PC-3 (cell line): ENCODE measurements around the gene NSUN2. TPM values are rescaled to one million over a fixed set of nuclear protein-coding genes. Genes with fewer than 3 reads are reported as not detected.
"Not testable (repeated sequence)": the region's sequence is repeated elsewhere in the genome, so short reads cannot be mapped to it uniquely, and the experiment has no call there.

Source experiments
- ATAC-seq: fragments of 200-7000 bp; cut with Tn5 transposase; 2 replicates; pipeline ENCODE4 v1.9.1; 2020; ENCODE audit warnings: mild to moderate bottlenecking, moderate library complexity
- BruUV-seq: library from RNA; stranded (reverse); fragments of 400-500 nt; replicated peaks from 2 replicates; lab custom pipeline; 2021; lab: Mats Ljungman, UMichigan
- CTCF ChIA-PET: fragments of 300-600 bp; sonication (Branson Sonifier 250); formaldehyde crosslinking; loops from one replicate; lab custom pipeline; 2022; ENCODE audit warnings: antibody characterized with exemption; lab: Charles Lee
- POLR2A ChIA-PET: fragments of 300-600 bp; sonication (Branson Sonifier 250); formaldehyde crosslinking; loops from one replicate; lab custom pipeline; 2022; ENCODE audit warnings: antibody characterized with exemption; ENCODE audit not compliant: unreplicated experiment; lab: Charles Lee
- DNase-seq: peaks from one replicate; pipeline ENCODE4 v3.0.0-alpha.2; 2015
- H2AFZ ChIP-seq: fragments of 300-600 bp; sonication (generic); 2 replicates; pipeline ENCODE4 v1.6.0; 2016; ENCODE audit warnings: antibody characterized with exemption, low read length
- H3F3A ChIP-seq: fragments of 300-600 bp; sonication (generic); one replicate; pipeline ENCODE4 v1.6.0; 2017; ENCODE audit warnings: antibody characterized with exemption, low read length, control low read depth, mild to moderate bottlenecking; ENCODE audit not compliant: unreplicated experiment
- H3K27ac ChIP-seq: fragments of 300-600 bp; sonication (generic); 2 replicates; pipeline ENCODE4 v1.5.1; 2016; ENCODE audit warnings: mild to moderate bottlenecking, low read length
- H3K27me3 ChIP-seq: fragments of 300-600 bp; sonication (generic); 2 replicates; pipeline ENCODE4 v1.6.1; 2016; ENCODE audit warnings: low read length, mixed read lengths
- H3K36me3 ChIP-seq: fragments of 300-600 bp; sonication (generic); 2 replicates; pipeline ENCODE4 v1.6.1; 2016; ENCODE audit warnings: low read depth, mixed run types, low read length, mixed read lengths
- H3K4me1 ChIP-seq: fragments of 300-600 bp; sonication (generic); 2 replicates; pipeline ENCODE4 v1.5.1; 2016; ENCODE audit warnings: low read length; ENCODE audit not compliant: insufficient read depth
- H3K4me2 ChIP-seq: fragments of 300-600 bp; sonication (generic); 2 replicates; pipeline ENCODE4 v1.6.0; 2016; ENCODE audit warnings: low read length
- H3K4me3 ChIP-seq: fragments of 300-600 bp; sonication (generic); 2 replicates; pipeline ENCODE4 v1.5.1; 2016; ENCODE audit warnings: mild to moderate bottlenecking, low read length, mixed read lengths
- H3K79me2 ChIP-seq: fragments of 300-600 bp; sonication (generic); 2 replicates; pipeline ENCODE4 v1.6.1; 2017; ENCODE audit warnings: low read length, mixed read lengths
- H3K9ac ChIP-seq: fragments of 300-600 bp; sonication (generic); 2 replicates; pipeline ENCODE4 v1.6.0; 2016; ENCODE audit warnings: mild to moderate bottlenecking, low read length
- H3K9me2 ChIP-seq: fragments of 300-600 bp; sonication (generic); replicated peaks from 2 replicates; pipeline ENCODE4 v1.6.1; 2016; ENCODE audit warnings: mixed run types, low read length, mixed read lengths
- H3K9me3 ChIP-seq: fragments of 300-600 bp; sonication (generic); 2 replicates; pipeline ENCODE4 v1.6.1; 2016; ENCODE audit warnings: low read length, mixed read lengths
- H4K20me1 ChIP-seq: fragments of 300-600 bp; sonication (generic); 2 replicates; pipeline ENCODE4 v1.6.1; 2016; ENCODE audit warnings: low read length, mixed read lengths
- CTCF ChIP-seq: fragments of 300-600 bp; sonication (generic); conservative IDR thresholded peaks from 2 replicates; pipeline ENCODE4 v1.5.1; 2017; ENCODE audit warnings: antibody characterized with exemption, low read depth, mild to moderate bottlenecking, low read length
- EZH2 ChIP-seq: fragments of 300-600 bp; sonication (generic); IDR thresholded peaks from one replicate; pipeline ENCODE4 v1.6.1; 2017; ENCODE audit warnings: antibody characterized with exemption, mild to moderate bottlenecking, low read length; ENCODE audit not compliant: unreplicated experiment
- EZH2phosphoT487 ChIP-seq: fragments of 300-600 bp; sonication (generic); IDR thresholded peaks from 2 replicates; pipeline ENCODE4 v1.6.1; 2018; ENCODE audit warnings: mild to moderate bottlenecking, antibody characterized with exemption, low read length, borderline replicate concordance
- intact Hi-C: fragments of 100-400 bp; cut with micrococcal nuclease; formaldehyde crosslinking; loops from 2 replicates; pipeline ENCODE4 v1.9.0; 2023
- total RNA-seq: library from RNA; depleted of rRNA; stranded (reverse); fragments of >200 nt; gene quantifications from 2 replicates; pipeline ENCODE4 v1.2.3, GENCODE V29; 2014

Gene NSUN2
- total RNA-seq, 1 experiment from 2014 or later: 351 TPM

GRCh38 chr5:6652025-6652424 is 19.2 kb upstream of the NSUN2 start:
- Histone ChIP-seq H3K9me2 (no peaks in the 10 kb centered on the region), H2AFZ (no peak overlapping the region), H3K27ac (no peak overlapping the region), H3K4me1 (no peaks in the 10 kb centered on the region), H3K4me2 (no peak overlapping the region), H4K20me1 (no peaks in the 10 kb centered on the region), H3K27me3 (no peaks in the 10 kb centered on the region), H3K79me2 (peaks cover 28% of the 10 kb centered on the region), H3K4me3 (no peak overlapping the region), H3K9ac (no peak overlapping the region), H3K36me3 (peaks cover 44% of the 10 kb centered on the region), H3K9me3 (peaks cover 16% of the 10 kb centered on the region), H3F3A (no peaks in the 10 kb centered on the region)
- DNase-seq: no peak
- CTCF ChIA-PET: no interaction called here
- no peak for ATAC-seq
- POLR2A ChIA-PET: no interaction called here
- intact Hi-C loops: no loop called here
- BruUV-seq: no TSS peak
- TF ChIP-seq EZH2: no peak
- no peak for TF ChIP-seq CTCF

- intact Hi-C loops: no loop called here
- H3K4me1 ChIP-seq: no peaks in the 10 kb centered on the region
- BruUV-seq: no TSS peak
- TF ChIP-seq CTCF (no peak), EZH2phosphoT487 (no peak), EZH2 (no peak)
- ChIA-PET CTCF (no interaction called here), POLR2A (no interaction called here)
- H4K20me1 ChIP-seq: no peaks in the 10 kb centered on the region
- H3K79me2 ChIP-seq: peaks cover 28% of the 10 kb centered on the region
- DNase-seq: no peak
- H2AFZ ChIP-seq: no peak overlapping the region
- no peaks in the 10 kb centered on the region for H3K9me2 ChIP-seq
- H3K4me2 ChIP-seq: no peak overlapping the region
- H3K4me3 ChIP-seq: no peak overlapping the region
- H3K36me3 ChIP-seq: peaks cover 25% of the 10 kb centered on the region; the same call in 1 of the 2 replicates
- ATAC-seq: no peak
- H3F3A ChIP-seq: no peaks in the 10 kb centered on the region
- H3K27ac ChIP-seq: no peak overlapping the region
- H3K9me3 ChIP-seq: no peaks in the 10 kb centered on the region
- no peak overlapping the region for H3K9ac ChIP-seq
- no peaks in the 10 kb centered on the region for H3K27me3 ChIP-seq
Observed at GRCh38 chr5:6649681-6650080, 16.8 kb upstream of the NSUN2 start.

- Histone ChIP-seq H3K4me3 (no peak overlapping the region), H3K9me2 (no peaks in the 10 kb centered on the region), H3K36me3 (peaks cover 24% of the 10 kb centered on the region; the same call in 1 of the 2 replicates), H2AFZ (no peak overlapping the region), H3F3A (no peaks in the 10 kb centered on the region), H3K4me1 (no peaks in the 10 kb centered on the region), H3K4me2 (no peak overlapping the region), H3K9me3 (no peaks in the 10 kb centered on the region), H3K27me3 (no peaks in the 10 kb centered on the region), H3K27ac (no peak overlapping the region), H4K20me1 (no peaks in the 10 kb centered on the region), H3K9ac (no peak overlapping the region), H3K79me2 (peaks cover 28% of the 10 kb centered on the region)
- ChIA-PET CTCF (no interaction called here), POLR2A (no interaction called here)
- DNase-seq: no peak
- intact Hi-C loops: no loop called here
- TF ChIP-seq EZH2phosphoT487 (no peak), CTCF (no peak), EZH2 (no peak)
- no TSS peak for BruUV-seq
- no peak for ATAC-seq
Observed at GRCh38 chr5:6649186-6649585, 16.3 kb upstream of the NSUN2 start.

GRCh38 chr5:6645571-6646362 is 12.9 kb upstream of the NSUN2 start:
- H3K27me3 ChIP-seq, H3K4me2 ChIP-seq, H3K9ac ChIP-seq, H3K4me1 ChIP-seq, ATAC-seq, CTCF ChIA-PET, H3K4me3 ChIP-seq, H3K9me3 ChIP-seq, POLR2A ChIA-PET, BruUV-seq, H3F3A ChIP-seq, intact Hi-C loops, H3K9me2 ChIP-seq, DNase-seq, H4K20me1 ChIP-seq, H2AFZ ChIP-seq, H3K27ac ChIP-seq: not testable (repeated sequence)
- peaks cover 24% of the 10 kb centered on the region for H3K79me2 ChIP-seq
- peaks cover 11% of the 10 kb centered on the region; the same call in 1 of the 2 replicates for H3K36me3 ChIP-seq
